Tibial artery (tissue), 4 donors: Measurements from ENCODE around the gene CAPNS2.

Experiments used
- DNase-seq, 2 donors: peaks; one replicate each; pipeline ENCODE4 v3.0.0-alpha.2; 2019
- H3K27ac ChIP-seq, 2 donors: fragments of 200-600 bp; sonication (generic) in 1 of 2; 1 replicate in 1 of 2; 2 replicates in 1 of 2; pipeline ENCODE4 v1.5.1; 2018 to 2019; ENCODE audit warnings: mild to moderate bottlenecking in 1 of 2
- H3K27me3 ChIP-seq, 2 donors: fragments of 200-600 bp; sonication (generic) in 1 of 2; one replicate each; pipeline versions ENCODE4 v1.5.1 to v1.6.0; 2016 to 2019
- H3K36me3 ChIP-seq, 3 donors: fragments of 200-600 bp; sonication (generic) in 2 of 3; one replicate each; pipeline ENCODE4 v1.5.1; 2016 to 2019; ENCODE audit warnings: mild to moderate bottlenecking in 2 of 3
- H3K4me1 ChIP-seq, 4 donors: fragments of 200-600 bp; sonication (generic) in 2 of 4; 1 replicate in 3 of 4; 2 replicates in 1 of 4; pipeline ENCODE4 v1.5.1; 2016 to 2019
- H3K4me3 ChIP-seq, 2 donors: fragments of 200-600 bp; sonication (generic) in 1 of 2; 1 replicate in 1 of 2; 2 replicates in 1 of 2; pipeline ENCODE4 v1.5.1; 2018 to 2019; ENCODE audit warnings: mild to moderate bottlenecking in 2 of 2
- H3K9me3 ChIP-seq, 3 donors: fragments of 200-600 bp; sonication (generic) in 1 of 3; one replicate each; pipeline ENCODE4 v1.5.1; 2016 to 2019
- CTCF ChIP-seq, 2 experiments: fragments of 200-600 bp in 1 of 2; fragments of 450-650 bp in 1 of 2; IDR thresholded peaks; one replicate each; pipeline ENCODE4 v1.5.1; 2017 to 2019; ENCODE audit warnings: antibody characterized with exemption in 2 of 2, mild to moderate bottlenecking in 1 of 2, moderate library complexity in 1 of 2
- intact Hi-C: fragments of 100-400 bp; cut with DNase I; formaldehyde crosslinking; loops from one replicate; pipeline ENCODE4 v1.15.0; 2023; ENCODE audit warnings: low total_unique reads

The CAPNS2 gene

GRCh38 chr16:55566432-55567175 is at the start of gene CAPNS2:
CAPNS2 (plus strand) TSS chr16:55566684; CDS start chr16:55566757, 73 bp downstream.
- DNase-seq, result no peak
- no peak within 1 kb of the TSS for H3K27ac ChIP-seq
- H3K4me3 ChIP-seq, result no peak within 1 kb of the TSS
- no peak for TF ChIP-seq CTCF (IDR thresholded peaks at IDR 0.05)
- no peaks in the 10 kb centered on the region for H3K27me3 ChIP-seq
- H3K4me1 ChIP-seq, result peaks cover 0 to 10% (median 7%) of the 10 kb centered on the region in 4 donors
- no peaks in the 10 kb centered on the region for H3K36me3 ChIP-seq
- H3K9me3 ChIP-seq, result no peaks in the 10 kb centered on the region
- intact Hi-C loops, result no loop called here

- Histone ChIP-seq H3K27me3 (no peaks in the 10 kb centered on the region), H3K36me3 (no peaks in the 10 kb centered on the region), H3K4me1 (no peaks in the 10 kb centered on the region), H3K4me3 (no peak overlapping the region), H3K9me3 (peaks cover 0 to 7% (median 0%) of the 10 kb centered on the region in 3 donors), H3K27ac (no peak overlapping the region)
- intact Hi-C loops, result no loop called here
- DNase-seq, result no peak
- TF ChIP-seq CTCF (IDR thresholded peaks at IDR 0.05), result no peak
These were observed 44.7 kb upstream of the CAPNS2 start for GRCh38 chr16:55521792-55522191.

GRCh38 chr16:55526441-55526840 is 40.0 kb upstream of the CAPNS2 start:
- Histone ChIP-seq H3K4me1 (no peaks in the 10 kb centered on the region), H3K36me3 (no peaks in the 10 kb centered on the region), H3K4me3 (no peak overlapping the region), H3K27me3 (no peaks in the 10 kb centered on the region), H3K27ac (no peak overlapping the region), H3K9me3 (peaks cover 0 to 6% (median 0%) of the 10 kb centered on the region in 3 donors)
- TF ChIP-seq CTCF (IDR thresholded peaks at IDR 0.05), result no peak
- intact Hi-C loops, result no loop called here
- no peak for DNase-seq

- Histone ChIP-seq H3K27me3 (no peaks in the 10 kb centered on the region), H3K27ac (no peak overlapping the region), H3K9me3 (no peaks in the 10 kb centered on the region), H3K4me3 (no peak overlapping the region), H3K36me3 (no peaks in the 10 kb centered on the region), H3K4me1 (no peaks in the 10 kb centered on the region)
- intact Hi-C loops, result no loop called here
- DNase-seq, result no peak
- no peak for TF ChIP-seq CTCF (IDR thresholded peaks at IDR 0.05)
These were observed 38.6 kb upstream of the CAPNS2 start for GRCh38 chr16:55527885-55528284.

- no peaks in the 10 kb centered on the region for H3K4me1 ChIP-seq
- intact Hi-C loops, result no loop called here
- H3K4me3 ChIP-seq, result no peak overlapping the region
- no peak for DNase-seq
- no peaks in the 10 kb centered on the region for H3K9me3 ChIP-seq
- no peaks in the 10 kb centered on the region for H3K36me3 ChIP-seq
- no peak overlapping the region for H3K27ac ChIP-seq
- no peak for TF ChIP-seq CTCF (IDR thresholded peaks at IDR 0.05)
- H3K27me3 ChIP-seq, result no peaks in the 10 kb centered on the region
These were observed 37.5 kb upstream of the CAPNS2 start for GRCh38 chr16:55529018-55529417.
